ENCODE results near the gene CHST1. TPM values are rescaled to one million over a fixed set of nuclear protein-coding genes. Genes with fewer than 3 reads are reported as not detected.

Gene CHST1
- total RNA-seq, 2 experiments from 2014 or later, result not detected

DNA sequence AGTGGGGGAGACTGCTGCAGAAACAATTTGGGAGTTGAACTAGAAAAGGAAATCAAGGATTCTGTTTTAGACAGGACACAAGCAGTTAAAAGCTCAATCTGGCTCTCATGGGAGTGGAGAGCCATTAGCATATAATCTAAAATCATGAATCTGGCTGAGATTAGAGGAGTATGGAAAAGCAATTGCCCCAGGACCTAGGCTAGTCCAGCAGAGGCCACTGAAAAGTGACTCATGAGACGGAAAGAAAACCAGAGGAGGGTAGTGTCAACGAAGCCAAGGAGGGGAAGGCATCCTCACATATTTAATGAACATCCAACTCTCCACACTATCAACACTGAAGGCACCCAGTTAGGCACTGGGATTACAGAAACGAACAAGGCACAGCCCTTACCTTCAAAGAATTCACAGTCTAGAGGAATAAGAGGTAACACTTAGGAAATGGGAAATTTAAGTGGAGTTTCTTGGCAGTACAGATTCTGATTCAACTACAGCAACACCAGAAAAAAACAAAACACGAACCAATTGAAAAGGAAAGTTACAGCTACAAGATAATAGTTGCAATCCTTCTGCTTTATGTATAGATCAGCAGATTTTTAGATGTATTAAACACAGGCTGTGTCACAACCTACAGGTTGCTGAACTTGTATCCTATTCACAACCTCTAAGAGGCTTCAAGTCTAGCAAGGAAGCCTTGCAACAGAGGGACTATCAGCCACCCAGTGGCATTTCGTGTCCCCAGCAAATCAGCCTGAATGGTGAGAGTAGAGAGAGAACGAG lies 43.7 kb upstream of the CHST1 start:
- no peak overlapping the region for H3K27ac ChIP-seq (ENCODE audit: low read depth in 1 of 2, low read length in 2 of 2)
- H3K36me3 ChIP-seq (ENCODE audit: insufficient read depth, low read length), result no peaks in the 10 kb centered on the region
- no peak overlapping the region for H3K4me3 Mint-ChIP-seq
- no peak for DNase-seq
- H3K4me3 ChIP-seq (ENCODE audit: low read length), result no peak overlapping the region
- ATAC-seq (ENCODE audit: poor library complexity), result no peak
- POLR2A ChIA-PET, result no interaction called here
- TF ChIP-seq, protein P1, sequence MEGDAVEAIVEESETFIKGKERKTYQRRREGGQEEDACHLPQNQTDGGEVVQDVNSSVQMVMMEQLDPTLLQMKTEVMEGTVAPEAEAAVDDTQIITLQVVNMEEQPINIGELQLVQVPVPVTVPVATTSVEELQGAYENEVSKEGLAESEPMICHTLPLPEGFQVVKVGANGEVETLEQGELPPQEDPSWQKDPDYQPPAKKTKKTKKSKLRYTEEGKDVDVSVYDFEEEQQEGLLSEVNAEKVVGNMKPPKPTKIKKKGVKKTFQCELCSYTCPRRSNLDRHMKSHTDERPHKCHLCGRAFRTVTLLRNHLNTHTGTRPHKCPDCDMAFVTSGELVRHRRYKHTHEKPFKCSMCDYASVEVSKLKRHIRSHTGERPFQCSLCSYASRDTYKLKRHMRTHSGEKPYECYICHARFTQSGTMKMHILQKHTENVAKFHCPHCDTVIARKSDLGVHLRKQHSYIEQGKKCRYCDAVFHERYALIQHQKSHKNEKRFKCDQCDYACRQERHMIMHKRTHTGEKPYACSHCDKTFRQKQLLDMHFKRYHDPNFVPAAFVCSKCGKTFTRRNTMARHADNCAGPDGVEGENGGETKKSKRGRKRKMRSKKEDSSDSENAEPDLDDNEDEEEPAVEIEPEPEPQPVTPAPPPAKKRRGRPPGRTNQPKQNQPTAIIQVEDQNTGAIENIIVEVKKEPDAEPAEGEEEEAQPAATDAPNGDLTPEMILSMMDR (IDR thresholded peaks at IDR 0.05), result no peak
- no peak overlapping the region for H3K27ac Mint-ChIP-seq
- CTCF ChIA-PET, result no interaction called here
- H3K4me1 Mint-ChIP-seq (ENCODE audit: low read depth), result no peaks in the 10 kb centered on the region
- no peaks in the 10 kb centered on the region for H3K4me1 ChIP-seq (ENCODE audit: insufficient read depth, low read length)
- intact Hi-C loops (cut with DNase I, micrococcal nuclease), result no loop called here
- peaks cover 5 to 17% of the 10 kb centered on the region in 2 experiments for H3K27me3 ChIP-seq (ENCODE audit: control insufficient read depth in 1 of 2, insufficient read depth in 2 of 2, low read length in 2 of 2)
- peaks cover 46% of the 10 kb centered on the region for H3K27me3 Mint-ChIP-seq
- no peaks in the 10 kb centered on the region for H3K9me3 ChIP-seq (ENCODE audit: control insufficient read depth in 1 of 2, insufficient read depth in 1 of 2, low read length in 2 of 2)
- H3K36me3 Mint-ChIP-seq (ENCODE audit: low read depth), result no peaks in the 10 kb centered on the region
- no peaks in the 10 kb centered on the region for H3K9me3 Mint-ChIP-seq

DNA sequence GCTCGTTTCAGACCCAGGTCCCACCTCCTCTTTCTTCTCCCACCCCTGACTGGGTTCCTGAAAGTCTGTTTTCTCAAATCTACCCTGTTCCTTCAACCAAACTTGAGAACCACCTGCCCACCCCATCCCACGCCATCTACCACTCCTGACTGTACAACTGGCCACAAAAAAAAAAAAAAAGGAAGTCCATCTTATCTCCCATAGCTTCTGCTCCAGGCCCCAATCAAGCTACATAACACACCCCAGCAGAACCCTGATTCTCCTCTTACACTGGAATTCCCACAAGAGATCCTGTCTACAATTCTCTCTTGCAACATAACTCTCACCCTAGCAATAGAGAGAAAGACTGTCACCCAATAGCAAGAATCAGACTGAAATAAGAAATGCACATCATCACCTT lies 39.2 kb upstream of the CHST1 start:
- intact Hi-C loops (cut with DNase I, micrococcal nuclease), result no loop called here
- H3K27me3 Mint-ChIP-seq, result peaks cover 44% of the 10 kb centered on the region
- CTCF ChIA-PET, result no interaction called here

DNA sequence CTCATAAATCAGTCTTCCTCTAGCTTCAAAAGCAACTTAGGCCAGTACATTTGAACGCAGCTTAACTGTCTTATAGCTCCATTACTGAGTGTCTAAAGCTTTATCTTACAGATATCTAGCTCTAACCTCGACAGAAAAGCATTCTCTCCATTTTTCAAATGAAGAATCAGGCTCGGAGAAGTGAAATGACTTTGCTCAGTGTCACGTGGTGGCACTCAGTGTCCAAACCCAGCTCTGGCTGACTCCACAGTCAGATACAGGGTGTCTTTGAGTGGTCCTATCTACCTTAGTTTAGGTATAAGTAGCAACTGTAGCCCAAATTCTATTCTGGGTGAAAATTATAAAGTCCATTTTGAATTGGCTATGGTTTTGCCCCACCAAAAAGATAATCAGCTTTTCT lies 38.7 kb upstream of the CHST1 start:
- no peak overlapping the region for H3K27ac Mint-ChIP-seq
- Histone ChIP-seq H3K27ac (ENCODE audit: low read depth in 1 of 2, low read length in 2 of 2) (no peak overlapping the region), H3K9me3 (ENCODE audit: control insufficient read depth in 1 of 2, insufficient read depth in 1 of 2, low read length in 2 of 2) (no peaks in the 10 kb centered on the region), H3K4me3 (ENCODE audit: low read length) (no peak overlapping the region), H3K27me3 (ENCODE audit: control insufficient read depth in 1 of 2, insufficient read depth in 2 of 2, low read length in 2 of 2) (peaks cover 11 to 14% of the 10 kb centered on the region in 2 experiments), H3K4me1 (ENCODE audit: insufficient read depth, low read length) (no peaks in the 10 kb centered on the region), H3K36me3 (ENCODE audit: insufficient read depth, low read length) (no peaks in the 10 kb centered on the region)
- ATAC-seq (ENCODE audit: poor library complexity) (no peak), DNase-seq (no peak)
- peaks cover 47% of the 10 kb centered on the region for H3K27me3 Mint-ChIP-seq
- H3K9me3 Mint-ChIP-seq, result no peaks in the 10 kb centered on the region
- intact Hi-C loops (cut with DNase I, micrococcal nuclease), result no loop called here
- H3K4me1 Mint-ChIP-seq (ENCODE audit: low read depth), result no peaks in the 10 kb centered on the region
- no peak overlapping the region for H3K4me3 Mint-ChIP-seq
- ChIA-PET POLR2A (no interaction called here), CTCF (no interaction called here)
- TF ChIP-seq, protein P1 (IDR thresholded peaks at IDR 0.05), result no peak
- H3K36me3 Mint-ChIP-seq (ENCODE audit: low read depth), result no peaks in the 10 kb centered on the region

More for the DNA sequence above, 39.2 kb upstream of the CHST1 start:
- ATAC-seq (ENCODE audit: poor library complexity), result no peak
- Mint-ChIP-seq H3K36me3 (ENCODE audit: low read depth) (no peaks in the 10 kb centered on the region), H3K4me1 (ENCODE audit: low read depth) (no peaks in the 10 kb centered on the region), H3K27ac (no peak overlapping the region), H3K4me3 (no peak overlapping the region), H3K9me3 (no peaks in the 10 kb centered on the region)
- H3K9me3 ChIP-seq (ENCODE audit: control insufficient read depth in 1 of 2, insufficient read depth in 1 of 2, low read length in 2 of 2), result no peaks in the 10 kb centered on the region
- H3K36me3 ChIP-seq (ENCODE audit: insufficient read depth, low read length), result no peaks in the 10 kb centered on the region
- H3K4me1 ChIP-seq (ENCODE audit: insufficient read depth, low read length), result no peaks in the 10 kb centered on the region
- peaks cover 11 to 14% of the 10 kb centered on the region in 2 experiments for H3K27me3 ChIP-seq (ENCODE audit: control insufficient read depth in 1 of 2, insufficient read depth in 2 of 2, low read length in 2 of 2)
- DNase-seq, result no peak
- POLR2A ChIA-PET, result no interaction called here
- H3K4me3 ChIP-seq (ENCODE audit: low read length), result no peak overlapping the region
- TF ChIP-seq, protein P1 (IDR thresholded peaks at IDR 0.05), result no peak
- no peak overlapping the region for H3K27ac ChIP-seq (ENCODE audit: low read depth in 1 of 2, low read length in 2 of 2)

Data from CD4-positive, alpha-beta T cell (primary cell).